H1 (cell line): ENCODE data around the gene STK32C. TPM values are rescaled to one million over a fixed set of nuclear protein-coding genes. Genes with fewer than 3 reads are reported as not detected.

Source experiments
- ATF3 ChIP-seq: IDR thresholded peaks from 2 replicates; pipeline ENCODE4 v1.6.1; 2011; ENCODE audit warnings: low read depth, mild to moderate bottlenecking, low read length; ENCODE audit not compliant: insufficient read depth
- CREB1 ChIP-seq: IDR thresholded peaks from 2 replicates; pipeline ENCODE4 v1.6.1; 2012; ENCODE audit warnings: inconsistent platforms
- MAFK ChIP-seq: IDR thresholded peaks from 2 replicates; pipeline ENCODE4 v1.6.1; 2012; ENCODE audit warnings: low read depth, mild to moderate bottlenecking, improper control_type of control experiment, low read length
- RNF2 ChIP-seq: fragments of 200-900, 300-1000 bp; sonication (generic); IDR thresholded peaks from 2 replicates; pipeline ENCODE4 v1.7.1; 2016; ENCODE audit warnings: borderline replicate concordance, low read depth, mild to moderate bottlenecking, antibody characterized with exemption, low read length; ENCODE audit not compliant: poor library complexity, severe bottlenecking; ENCODE audit errors: missing control alignments
- polyA plus RNA-seq, 7 experiments: library from polyadenylated mRNA; depleted of rRNA in 3 of 7; stranded (reverse) in 5 of 7; unstranded in 2 of 7; fragments of >200 nt in 5 of 7; fragments of 200-250 nt in 2 of 7; gene quantifications; 1 replicate in 5 of 7; 2 replicates in 1 of 7; 4 replicates in 1 of 7; pipeline versions ENCODE4 v1.2.1 to v1.2.3, GENCODE V29; 2011 to 2013; ENCODE audit warnings: missing spikeins in 2 of 7, mixed read lengths in 2 of 7
- total RNA-seq: library from RNA; stranded (reverse); fragmentation: NEBNext Ultra II Directional; extraction: Animal tissue kit (Norgen Biotek cat#: 25700); gene quantifications from 2 replicates; pipeline ENCODE4 v1.2.1, GENCODE V29; 2021

Gene STK32C
- total and polyA plus RNA-seq, 2 of the 8 experiments (the other 6 are each of a cell fraction or from before 2014, with no cell fraction given) = 10.6 to 15.6 TPM

GRCh38 chr10:132308587-132309470, 1.1 kb upstream of the STK32C start (continued):
- TF ChIP-seq ATF3 (no peak), RNF2 (peak; percentile 42), MAFK (no peak), CREB1 (no peak)
